ENCODE measurements around the gene TTC32. TPM values are rescaled to one million over a fixed set of nuclear protein-coding genes. Genes with fewer than 3 reads are reported as not detected.

TTC32 gene
- total and polyA plus RNA-seq, 2 experiments from 2014 or later, result 4.6 to 17.0 TPM

- no peak overlapping the region for H2AFZ ChIP-seq
- no peak overlapping the region for H3K4me3 ChIP-seq
- no peak for DNase-seq (ENCODE audit: low spot score)
- no peaks in the 10 kb centered on the region for H3K79me2 ChIP-seq (replicated peaks; ENCODE audit: insufficient read depth)
- no peak for TF ChIP-seq JUNB (IDR thresholded peaks at IDR 0.05; ENCODE audit: unreplicated experiment)
- TF ChIP-seq CREB1 (CRISPR knock-in tag; IDR thresholded peaks at IDR 0.05; ENCODE audit: low read depth), result no peak
- no peak for TF ChIP-seq ZNF462 (CRISPR knock-in tag; IDR thresholded peaks at IDR 0.05)
- no peak for TF ChIP-seq REST (IDR thresholded peaks at IDR 0.05; ENCODE audit: unreplicated experiment)
- H3K4me2 ChIP-seq, result no peak overlapping the region
- no peak overlapping the region for H3K27ac Mint-ChIP-seq
- no peaks in the 10 kb centered on the region for H3K9me3 Mint-ChIP-seq
- H3K4me1 ChIP-seq (ENCODE audit: insufficient read depth), result no peaks in the 10 kb centered on the region
- no peaks in the 10 kb centered on the region for H3K9me2 ChIP-seq (ENCODE audit: insufficient read depth)
- H3K27ac ChIP-seq (ENCODE audit: low read depth), result no peak overlapping the region
- ATAC-seq, result no peak
- peaks cover 18% of the 10 kb centered on the region for H3K27me3 ChIP-seq (ENCODE audit: insufficient read depth)
- no peaks in the 10 kb centered on the region for H3K36me3 Mint-ChIP-seq (ENCODE audit: low read depth)
- no peaks in the 10 kb centered on the region for H3K36me3 ChIP-seq (ENCODE audit: insufficient read depth)
- H3K27me3 Mint-ChIP-seq (ENCODE audit: insufficient read depth, low read depth, poor library complexity), result peaks cover 15% of the 10 kb centered on the region
- H4K20me1 ChIP-seq (replicated peaks; ENCODE audit: insufficient read depth), result no peaks in the 10 kb centered on the region; the same call in 1 of the 2 replicates
- H3K4me3 Mint-ChIP-seq, result no peak overlapping the region
- no peaks in the 10 kb centered on the region for H3F3A ChIP-seq (replicated peaks; ENCODE audit: low read depth)
- peaks cover 8% of the 10 kb centered on the region; the same call in 2 of the 3 replicates for H3K4me1 Mint-ChIP-seq
Measured at GRCh38 chr2:19873014-19873413, 28.8 kb downstream of the TTC32 start.
